Measurements from ENCODE around the gene HP.
"Not testable (repeated sequence)": the region's sequence is repeated elsewhere in the genome, so short reads cannot be mapped to it uniquely, and the experiment has no call there.

The HP gene

GRCh38 chr16:72043539-72043938 lies 10.8 kb upstream of the HP start:
- no peak for DNase-seq (ENCODE audit: low read depth)

GRCh38 chr16:72044296-72044695 lies 10.0 kb upstream of the HP start:
- DNase-seq (ENCODE audit: low read depth): no peak

- no peak for DNase-seq (ENCODE audit: low read depth)
Observed at GRCh38 chr16:72044825-72045359, 9.4 kb upstream of the HP start.

- DNase-seq (ENCODE audit: low read depth): no peak
Observed at GRCh38 chr16:72049110-72049509, 5.2 kb upstream of the HP start.

GRCh38 chr16:72050769-72051464 lies 3.4 kb upstream of the HP start:
- peak; percentile 3 for DNase-seq (ENCODE audit: low read depth)

GRCh38 chr16:72051818-72052217 lies 2.5 kb upstream of the HP start:
- no peak for DNase-seq (ENCODE audit: low read depth)

GRCh38 chr16:72055911-72056310 lies 1.6 kb downstream of the HP start:
- DNase-seq (ENCODE audit: low read depth): no peak

GRCh38 chr16:72057313-72057712 lies 3.0 kb downstream of the HP start:
- not testable (repeated sequence) for DNase-seq (ENCODE audit: low read depth)

- not testable (repeated sequence) for DNase-seq (ENCODE audit: low read depth)
Observed at GRCh38 chr16:72059060-72059459, 4.8 kb downstream of the HP start.

GRCh38 chr16:72060405-72060804 lies 6.1 kb downstream of the HP start:
- no peak for DNase-seq (ENCODE audit: low read depth)

GRCh38 chr16:72061564-72061963 lies 7.3 kb downstream of the HP start:
- no peak for DNase-seq (ENCODE audit: low read depth)

GRCh38 chr16:72064361-72064894 lies 10.1 kb downstream of the HP start:
- no peak for DNase-seq (ENCODE audit: low read depth)

- DNase-seq (ENCODE audit: low read depth): peak; percentile 3
Observed at GRCh38 chr16:72066747-72067146, 12.4 kb downstream of the HP start.

- no peak for DNase-seq (ENCODE audit: low read depth)
Observed at GRCh38 chr16:72068930-72069329, 14.6 kb downstream of the HP start.

GRCh38 chr16:72072514-72073342 lies 18.4 kb downstream of the HP start:
- DNase-seq (ENCODE audit: low read depth): no peak

GRCh38 chr16:72073560-72074230 lies 19.4 kb downstream of the HP start:
- no peak for DNase-seq (ENCODE audit: low read depth)

GRCh38 chr16:72075067-72075466 lies 20.8 kb downstream of the HP start:
- not testable (repeated sequence) for DNase-seq (ENCODE audit: low read depth)

- not testable (repeated sequence) for DNase-seq (ENCODE audit: low read depth)
Observed at GRCh38 chr16:72076991-72077706, 22.8 kb downstream of the HP start.

- no peak for DNase-seq (ENCODE audit: low read depth)
Observed at GRCh38 chr16:72083778-72084404, 29.6 kb downstream of the HP start.

GRCh38 chr16:72084445-72084844 lies 30.1 kb downstream of the HP start:
- no peak for DNase-seq (ENCODE audit: low read depth)

GRCh38 chr16:72085002-72085401 lies 30.7 kb downstream of the HP start:
- DNase-seq (ENCODE audit: low read depth): no peak

All from non-pigmented ciliary epithelial cell (primary cell).